Cardiac muscle cell (in vitro differentiated cells and primary cell): ENCODE results near the gene ARX. TPM values are rescaled to one million over a fixed set of nuclear protein-coding genes. Genes with fewer than 3 reads are reported as not detected.
A peak's percentile ranks its signal among the peaks of the same experiment; 100 is the strongest.

Source experiments
- DNase-seq, 2 donors: peaks; one replicate each; pipeline versions ENCODE4 v3.0.0 to v3.0.0-alpha.2; 2010 to 2017; ENCODE audit warnings: low read depth in 1 of 2, low spot score in 1 of 2
- H3K27ac ChIP-seq: fragments of 200-600 bp; sonication (generic); 2 replicates; pipeline ENCODE4 v1.5.1; 2016
- H3K27me3 ChIP-seq: fragments of 200-600 bp; sonication (generic); 2 replicates; pipeline ENCODE4 v1.6.0; 2016; ENCODE audit warnings: control low read depth
- H3K36me3 ChIP-seq: fragments of 200-600 bp; sonication (generic); 2 replicates; pipeline ENCODE4 v1.5.1; 2016; ENCODE audit warnings: control low read depth
- H3K4me1 ChIP-seq: fragments of 200-600 bp; sonication (generic); 2 replicates; pipeline ENCODE4 v1.8.1; 2017; ENCODE audit warnings: low read depth, mild to moderate bottlenecking, mixed run types
- H3K4me3 ChIP-seq: fragments of 200-600 bp; sonication (generic); 2 replicates; pipeline ENCODE4 v1.5.1; 2016; ENCODE audit warnings: mild to moderate bottlenecking
- H3K9me3 ChIP-seq: fragments of 200-600 bp; sonication (generic); 2 replicates; pipeline ENCODE4 v1.5.1; 2017; ENCODE audit warnings: low read depth, mild to moderate bottlenecking, control low read depth
- CTCF ChIP-seq: IDR thresholded peaks from 2 replicates; pipeline ENCODE4 v1.5.1; 2012; ENCODE audit warnings: low read depth, mild to moderate bottlenecking, low read length
- polyA plus RNA-seq: library from polyadenylated mRNA; unstranded; fragments of >200 nt; fragmentation: Nextera tagmentation; extraction: Ambion mirVana; gene quantifications from 2 replicates; pipeline ENCODE4 v1.2.1, GENCODE V29; 2016
- total RNA-seq: library from RNA; depleted of rRNA; stranded (reverse); fragments of >200 nt; gene quantifications from 2 replicates; pipeline ENCODE4 v1.2.3, GENCODE V29; 2016

ARX gene
- total and polyA plus RNA-seq, 2 experiments from 2014 or later: not detected

DNA sequence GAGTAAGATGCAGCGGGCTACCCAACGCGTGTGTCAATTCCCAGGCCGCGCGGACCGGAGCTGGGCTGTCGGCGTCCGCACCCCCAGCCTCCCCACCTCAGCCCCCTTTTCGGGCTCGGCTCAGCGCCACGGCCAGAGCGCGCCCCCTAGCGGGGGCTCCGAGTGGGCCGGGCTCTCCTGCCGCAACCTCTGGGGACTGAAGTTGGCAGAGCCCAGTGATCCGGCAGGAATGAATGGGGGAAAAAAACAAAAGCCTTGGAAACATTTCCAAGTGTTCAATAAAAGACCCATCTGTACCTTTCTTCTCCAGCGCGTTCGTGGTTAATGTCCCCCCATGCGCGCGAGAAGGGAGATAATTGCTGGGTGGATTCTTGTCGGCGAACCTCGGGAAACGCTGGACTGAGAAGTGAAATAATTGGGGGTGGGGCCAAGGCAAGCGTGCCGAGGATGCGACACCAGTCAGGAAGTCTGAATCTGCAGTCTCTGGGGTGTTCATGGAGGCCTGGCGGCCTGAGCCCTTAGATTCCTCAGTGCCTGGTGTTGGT, 5.2 kb upstream of the ARX start:
- peak; percentile 18 to 72 for DNase-seq
- Histone ChIP-seq H3K4me3 (peak overlapping the region; percentile 22), H3K27me3 (peaks cover 100% of the 10 kb centered on the region), H3K9me3 (no peaks in the 10 kb centered on the region), H3K4me1 (peaks cover 3% of the 10 kb centered on the region), H3K36me3 (no peaks in the 10 kb centered on the region), H3K27ac (no peak overlapping the region)
- peak; percentile 59 for TF ChIP-seq CTCF

GRCh38 chrX:25020391-25020904, 4.7 kb upstream of the ARX start:
- TF ChIP-seq CTCF: no peak
- peak overlapping the region; percentile 22 for H3K4me3 ChIP-seq
- no peak for DNase-seq
- H3K9me3 ChIP-seq: no peaks in the 10 kb centered on the region
- H3K27ac ChIP-seq: no peak overlapping the region
- H3K36me3 ChIP-seq: no peaks in the 10 kb centered on the region
- H3K27me3 ChIP-seq: peaks cover 100% of the 10 kb centered on the region
- peaks cover 5% of the 10 kb centered on the region for H3K4me1 ChIP-seq

GRCh38 chrX:25019707-25020390, 4.1 kb upstream of the ARX start:
- Histone ChIP-seq H3K4me3 (peak overlapping the region; percentile 22), H3K27ac (no peak overlapping the region), H3K4me1 (peaks cover 8% of the 10 kb centered on the region), H3K9me3 (no peaks in the 10 kb centered on the region), H3K36me3 (no peaks in the 10 kb centered on the region), H3K27me3 (peaks cover 100% of the 10 kb centered on the region)
- no peak for TF ChIP-seq CTCF
- DNase-seq: no peak

DNA sequence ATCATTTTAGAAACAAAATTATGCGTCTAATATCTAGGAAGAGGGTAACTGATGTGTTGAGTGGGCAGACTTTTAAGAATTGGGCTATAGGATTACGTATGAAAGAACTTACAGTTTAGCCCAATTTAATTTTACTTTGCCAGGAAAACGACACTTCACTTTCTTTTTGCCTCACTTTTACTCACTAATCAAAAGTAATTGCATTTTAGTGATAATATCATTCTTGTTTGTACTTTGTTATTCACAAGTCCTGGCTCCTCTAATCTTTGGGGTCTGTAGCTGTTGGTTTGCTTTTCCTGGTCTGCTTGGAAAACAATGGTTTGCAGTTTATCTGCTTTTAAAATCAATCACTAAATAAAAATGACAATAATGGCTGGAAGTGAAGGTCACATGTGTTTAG, 2.9 kb upstream of the ARX start:
- H3K27ac ChIP-seq: no peak overlapping the region
- peaks cover 8% of the 10 kb centered on the region for H3K4me1 ChIP-seq
- no peak for DNase-seq
- no peaks in the 10 kb centered on the region for H3K36me3 ChIP-seq
- no peak overlapping the region for H3K4me3 ChIP-seq
- H3K9me3 ChIP-seq: no peaks in the 10 kb centered on the region
- no peak for TF ChIP-seq CTCF
- peaks cover 100% of the 10 kb centered on the region for H3K27me3 ChIP-seq

DNA sequence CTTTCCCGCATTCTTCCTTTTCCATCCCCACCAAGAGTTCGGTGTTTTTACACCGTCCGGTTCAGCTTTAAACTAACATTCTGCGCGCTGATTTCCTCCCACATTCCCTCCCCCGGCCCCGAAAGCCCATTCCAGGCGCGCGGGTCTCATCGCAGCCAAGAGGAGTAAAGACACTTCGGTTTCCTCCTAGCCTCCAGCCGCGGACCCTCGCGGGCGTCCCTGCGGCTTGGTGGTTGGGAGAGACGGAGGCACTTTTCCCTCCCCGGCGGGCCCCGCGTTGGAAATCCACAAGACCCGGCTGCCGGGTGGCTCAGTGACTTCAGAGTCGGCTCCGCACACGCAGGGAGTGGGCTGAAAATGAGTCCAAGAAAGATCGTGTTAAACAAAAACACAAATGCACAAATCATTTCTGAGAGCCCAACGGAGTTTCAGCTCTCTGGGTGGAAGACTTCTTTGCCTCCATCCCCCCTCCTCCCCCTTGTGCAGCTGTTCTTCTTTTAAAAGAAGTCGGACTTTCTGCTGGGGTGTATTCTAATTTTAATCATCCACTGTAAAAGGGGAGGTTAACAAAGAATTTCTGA, 2.0 kb upstream of the ARX start:
- Histone ChIP-seq H3K4me3 (no peak overlapping the region), H3K27ac (no peak overlapping the region), H3K27me3 (peaks cover 99% of the 10 kb centered on the region), H3K4me1 (peaks cover 8% of the 10 kb centered on the region), H3K9me3 (no peaks in the 10 kb centered on the region), H3K36me3 (no peaks in the 10 kb centered on the region)
- no peak for TF ChIP-seq CTCF
- peak in 1 of 2 donors; percentile 58 for DNase-seq
